IMR-90 (cell line): ENCODE results near the gene COL23A1.

Experiments used
- MAFK ChIP-seq: IDR thresholded peaks from 2 replicates; pipeline ENCODE4 v1.6.1; 2012; ENCODE audit warnings: low read depth, low read length, improper control_type of control experiment
- RCOR1 ChIP-seq: IDR thresholded peaks from 2 replicates; pipeline ENCODE4 v1.6.1; 2012; ENCODE audit warnings: mild to moderate bottlenecking, low read length, improper control_type of control experiment; ENCODE audit not compliant: insufficient replicate concordance
- TF ChIP-seq, protein P1 (sequence below): conservative IDR thresholded peaks from 2 replicates; pipeline ENCODE4 v1.5.1; 2012; ENCODE audit warnings: mild to moderate bottlenecking, low read depth, low read length, improper control_type of control experiment

DNA sequence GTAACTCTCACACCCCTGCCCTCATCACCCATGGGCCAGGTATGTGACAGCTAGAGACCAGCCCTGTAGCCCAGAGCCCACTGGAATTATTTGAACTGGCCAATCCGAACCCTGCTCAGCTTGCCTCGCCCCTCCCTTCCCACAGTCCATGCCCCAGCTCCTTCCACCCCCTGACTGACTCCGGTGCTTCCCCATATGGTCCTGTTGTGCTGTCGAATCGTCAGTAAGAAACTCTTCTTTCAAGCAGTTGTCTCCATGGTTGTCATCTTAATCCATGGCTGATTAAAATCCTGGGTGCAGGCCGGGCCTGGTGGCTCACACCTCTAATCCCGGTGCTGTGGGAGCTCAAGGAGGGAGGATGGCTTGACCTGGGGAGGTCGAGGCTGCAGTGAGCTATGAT lies 118.5 kb downstream of the COL23A1 start:
- TF ChIP-seq, protein P1, sequence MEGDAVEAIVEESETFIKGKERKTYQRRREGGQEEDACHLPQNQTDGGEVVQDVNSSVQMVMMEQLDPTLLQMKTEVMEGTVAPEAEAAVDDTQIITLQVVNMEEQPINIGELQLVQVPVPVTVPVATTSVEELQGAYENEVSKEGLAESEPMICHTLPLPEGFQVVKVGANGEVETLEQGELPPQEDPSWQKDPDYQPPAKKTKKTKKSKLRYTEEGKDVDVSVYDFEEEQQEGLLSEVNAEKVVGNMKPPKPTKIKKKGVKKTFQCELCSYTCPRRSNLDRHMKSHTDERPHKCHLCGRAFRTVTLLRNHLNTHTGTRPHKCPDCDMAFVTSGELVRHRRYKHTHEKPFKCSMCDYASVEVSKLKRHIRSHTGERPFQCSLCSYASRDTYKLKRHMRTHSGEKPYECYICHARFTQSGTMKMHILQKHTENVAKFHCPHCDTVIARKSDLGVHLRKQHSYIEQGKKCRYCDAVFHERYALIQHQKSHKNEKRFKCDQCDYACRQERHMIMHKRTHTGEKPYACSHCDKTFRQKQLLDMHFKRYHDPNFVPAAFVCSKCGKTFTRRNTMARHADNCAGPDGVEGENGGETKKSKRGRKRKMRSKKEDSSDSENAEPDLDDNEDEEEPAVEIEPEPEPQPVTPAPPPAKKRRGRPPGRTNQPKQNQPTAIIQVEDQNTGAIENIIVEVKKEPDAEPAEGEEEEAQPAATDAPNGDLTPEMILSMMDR, result no peak
- TF ChIP-seq RCOR1, result no peak
- no peak for TF ChIP-seq MAFK
